GM21390 (cell line): Measurements from ENCODE around the gene CDC42EP4.

Experiments used
- ATAC-seq: cut with Tn5 transposase; IDR thresholded peaks from one replicate; pipeline ENCODE4 v1.9.1; 2021; ENCODE audit not compliant: unreplicated experiment

Gene CDC42EP4

DNA sequence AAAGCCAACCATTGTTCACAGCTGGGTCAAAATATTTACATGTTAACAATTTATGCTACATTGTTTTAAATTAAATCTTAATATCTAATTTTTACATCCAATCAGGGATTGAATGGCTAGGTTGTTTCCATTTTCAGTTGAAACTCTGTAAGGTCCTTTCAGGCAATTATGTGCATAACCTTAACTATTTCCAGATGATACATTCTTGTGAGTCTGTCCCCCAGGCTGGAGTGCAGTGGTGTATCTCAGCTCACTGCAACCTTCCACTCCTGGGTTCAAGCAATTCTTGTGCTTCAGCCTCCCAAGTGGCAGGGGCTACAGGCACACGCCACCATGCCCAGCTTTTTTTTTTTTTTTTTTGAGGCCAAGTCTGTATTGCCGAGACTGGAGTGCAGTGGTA, 10.4 kb downstream of the CDC42EP4 start:
- no peak for ATAC-seq

DNA sequence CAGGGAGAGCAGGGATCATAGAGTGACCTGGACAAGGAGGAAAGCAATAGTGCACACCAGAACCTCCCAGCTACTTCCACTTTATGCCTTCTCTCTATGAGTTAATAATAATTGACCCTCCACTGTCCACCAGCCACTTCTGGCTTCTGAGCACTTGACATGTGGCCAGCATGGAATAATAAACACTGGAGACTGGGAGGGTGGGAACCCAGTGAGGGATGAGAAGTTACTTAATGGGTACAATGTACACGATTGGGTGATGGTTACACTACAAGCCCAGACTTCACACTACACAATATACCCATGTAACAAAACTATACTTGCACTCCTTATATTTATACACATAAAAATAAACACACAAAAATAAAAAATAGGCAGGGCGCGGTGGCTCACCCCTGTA, 11.4 kb downstream of the CDC42EP4 start:
- ATAC-seq: no peak

DNA sequence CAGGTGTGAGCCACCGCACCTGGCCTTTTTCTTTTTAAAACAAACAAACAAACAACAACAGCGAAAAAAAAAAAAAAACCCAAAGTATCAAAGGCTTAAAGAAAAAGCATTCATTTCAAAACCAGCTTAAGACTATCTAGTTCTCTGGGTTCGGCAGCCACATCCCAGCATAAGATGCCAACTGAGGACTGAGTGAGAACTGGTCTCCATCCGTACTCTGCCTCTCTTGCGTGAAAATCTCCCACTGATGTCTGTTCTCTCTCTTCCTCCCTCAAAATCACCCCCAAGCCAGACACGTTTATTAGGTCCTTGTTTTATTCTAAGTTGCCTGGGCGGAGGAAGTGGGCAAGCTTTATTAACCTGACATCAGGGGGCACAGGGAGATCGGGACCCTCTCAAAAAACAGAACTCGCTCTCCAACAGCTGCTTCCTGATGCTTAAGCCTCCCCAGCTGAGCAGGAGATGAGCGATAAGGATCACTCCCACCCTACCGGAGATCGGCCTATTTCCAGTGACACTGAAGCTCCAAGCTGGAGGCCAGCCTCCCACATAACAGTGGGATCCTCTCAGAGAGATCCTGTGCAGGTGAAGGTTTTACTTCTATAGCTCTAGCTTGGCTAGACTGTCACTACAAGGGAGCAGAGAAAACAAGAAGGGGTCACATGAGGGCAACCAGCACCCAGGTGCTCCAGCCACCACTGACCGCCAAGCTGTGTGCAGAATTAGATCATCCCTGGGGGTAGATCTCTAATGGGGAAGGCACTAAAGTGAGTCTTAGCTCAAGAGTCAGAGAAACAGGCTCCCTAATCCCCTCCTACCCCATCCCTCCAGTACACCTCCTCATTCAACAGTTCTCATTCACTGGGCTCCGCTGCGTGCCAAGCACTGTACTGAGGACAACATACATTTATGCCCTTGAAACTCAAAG, 13.6 kb downstream of the CDC42EP4 start:
- ATAC-seq: peak; percentile 71

DNA sequence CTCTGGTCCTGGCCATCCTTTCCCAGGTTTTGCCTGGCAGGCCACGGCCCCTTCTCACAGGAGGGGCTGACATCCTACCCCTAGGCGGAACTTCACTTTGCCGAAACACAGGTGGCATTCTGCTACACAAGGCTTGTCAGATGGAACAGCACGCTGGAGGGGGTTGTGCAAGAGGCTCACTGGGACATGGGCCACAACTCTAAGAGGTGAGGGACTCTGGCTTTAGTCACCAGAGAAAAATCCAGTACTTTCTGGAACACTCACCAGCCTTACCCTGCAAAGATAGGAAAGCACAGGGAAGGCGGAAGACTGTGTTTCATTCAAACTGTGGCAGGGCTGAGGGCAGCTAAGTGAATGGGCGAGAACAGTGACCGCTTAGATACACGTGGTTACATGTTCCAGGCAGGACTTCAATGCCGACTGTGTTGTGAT, 18.3 kb downstream of the CDC42EP4 start:
- no peak for ATAC-seq

DNA sequence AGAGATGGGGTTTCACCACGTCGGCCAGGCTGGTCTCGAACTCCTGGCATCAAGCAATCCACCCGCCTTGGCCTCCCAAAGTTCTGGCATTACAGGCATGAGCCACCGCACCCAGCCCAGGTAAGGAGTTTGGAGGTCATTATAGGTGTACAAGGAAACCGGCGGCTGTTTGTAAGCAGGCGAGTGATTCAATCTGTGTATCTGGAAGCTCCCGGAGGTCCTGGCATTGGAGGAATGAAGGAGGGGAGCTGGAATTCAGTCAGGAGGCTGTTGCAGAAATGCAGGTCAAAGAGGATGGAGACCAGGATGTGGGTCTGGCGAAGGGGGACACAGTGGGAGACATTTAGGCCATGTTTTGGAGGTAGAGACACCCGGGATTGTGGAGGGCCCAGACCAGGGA, 18.8 kb downstream of the CDC42EP4 start:
- no peak for ATAC-seq

DNA sequence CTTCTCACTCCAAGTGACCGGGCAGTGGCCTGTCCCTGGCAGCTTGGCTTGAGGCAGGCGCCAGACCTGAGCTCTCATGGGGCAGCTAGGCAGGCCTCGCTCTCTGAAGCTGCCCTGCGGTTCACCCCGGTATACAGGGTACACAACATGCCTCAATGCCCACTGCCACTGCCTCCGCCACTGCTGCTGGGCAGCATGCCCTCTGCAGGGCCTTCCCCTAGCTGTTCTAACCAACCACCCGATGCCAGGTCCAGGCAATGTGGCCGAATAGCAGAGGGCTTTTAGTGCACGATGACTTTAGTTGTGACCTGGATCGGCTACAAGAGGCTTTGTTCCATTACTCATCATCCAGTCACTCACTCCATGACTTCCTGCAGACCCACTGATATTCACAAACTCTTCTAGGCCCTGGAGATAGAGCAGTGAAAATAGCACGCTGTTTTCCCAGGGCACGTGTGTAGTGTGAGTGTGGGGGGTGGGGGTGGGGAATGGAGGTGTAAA, 19.7 kb downstream of the CDC42EP4 start:
- no peak for ATAC-seq

DNA sequence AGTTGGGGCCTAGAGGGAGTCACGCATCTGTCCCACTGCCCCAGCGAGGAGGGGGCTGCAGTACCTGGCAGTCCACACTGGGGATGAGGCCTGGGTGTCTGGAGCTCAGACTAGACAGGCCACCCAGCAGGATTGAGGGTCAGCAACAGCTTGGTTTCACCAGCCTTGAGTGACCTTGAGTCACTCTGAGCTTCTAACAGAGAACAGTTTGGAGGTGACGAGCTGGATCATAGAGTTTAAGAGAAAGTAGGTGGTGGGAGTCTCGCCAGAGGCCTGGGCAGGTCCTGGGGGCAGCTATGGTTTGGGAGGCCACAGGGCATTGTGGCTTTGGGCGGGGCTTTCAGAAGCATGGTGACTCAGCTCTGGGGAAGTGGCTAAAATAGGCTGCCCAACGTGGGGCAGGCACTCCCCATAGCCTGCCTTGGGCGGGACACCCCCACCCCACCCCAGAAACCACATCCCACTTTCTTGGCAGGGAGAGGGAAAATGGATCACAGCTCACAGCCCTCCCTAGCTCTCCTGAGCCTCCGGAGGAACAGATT, 20.5 kb downstream of the CDC42EP4 start:
- peak; percentile 84 for ATAC-seq

DNA sequence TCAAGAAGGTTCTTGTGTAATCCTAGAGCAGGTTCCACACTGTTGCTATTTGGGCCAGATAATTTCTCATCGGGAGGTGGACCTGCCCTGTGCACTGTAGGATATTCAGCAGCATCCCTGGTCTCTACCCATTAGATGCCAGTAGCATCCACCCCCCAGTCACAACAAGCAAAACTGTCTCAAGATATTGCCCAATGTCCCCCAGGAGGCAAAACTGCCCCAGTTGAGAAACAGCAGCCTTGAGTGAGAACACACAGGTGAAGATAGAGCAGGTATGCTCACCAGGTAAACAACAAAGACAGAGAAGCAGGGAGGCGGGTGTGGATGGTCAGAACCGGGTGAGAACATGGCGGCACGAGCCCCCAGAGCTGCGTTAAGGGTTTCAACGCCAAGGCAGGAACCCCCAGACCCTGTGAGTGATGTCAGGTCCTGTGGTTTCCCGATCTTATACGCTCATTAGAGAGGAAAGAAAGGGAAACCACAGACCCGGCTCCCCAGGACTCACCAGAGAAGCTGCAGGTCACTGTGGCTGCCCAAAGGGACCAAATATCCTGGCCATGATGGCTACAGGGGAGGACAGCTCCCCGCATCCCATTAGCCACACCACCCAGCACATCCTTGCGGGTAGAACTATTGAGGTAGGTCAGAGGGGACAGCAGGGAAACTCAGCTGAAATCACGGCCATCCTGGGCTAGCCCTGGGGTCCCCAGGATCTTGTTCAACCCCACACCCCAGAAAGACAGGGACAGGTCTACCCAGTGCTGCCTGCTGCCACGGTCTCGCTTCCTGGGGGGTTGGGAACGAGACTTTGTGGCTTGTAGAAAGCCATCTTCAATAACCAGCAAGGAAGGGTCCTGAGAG, 21.2 kb downstream of the CDC42EP4 start:
- peak; percentile 53 for ATAC-seq

DNA sequence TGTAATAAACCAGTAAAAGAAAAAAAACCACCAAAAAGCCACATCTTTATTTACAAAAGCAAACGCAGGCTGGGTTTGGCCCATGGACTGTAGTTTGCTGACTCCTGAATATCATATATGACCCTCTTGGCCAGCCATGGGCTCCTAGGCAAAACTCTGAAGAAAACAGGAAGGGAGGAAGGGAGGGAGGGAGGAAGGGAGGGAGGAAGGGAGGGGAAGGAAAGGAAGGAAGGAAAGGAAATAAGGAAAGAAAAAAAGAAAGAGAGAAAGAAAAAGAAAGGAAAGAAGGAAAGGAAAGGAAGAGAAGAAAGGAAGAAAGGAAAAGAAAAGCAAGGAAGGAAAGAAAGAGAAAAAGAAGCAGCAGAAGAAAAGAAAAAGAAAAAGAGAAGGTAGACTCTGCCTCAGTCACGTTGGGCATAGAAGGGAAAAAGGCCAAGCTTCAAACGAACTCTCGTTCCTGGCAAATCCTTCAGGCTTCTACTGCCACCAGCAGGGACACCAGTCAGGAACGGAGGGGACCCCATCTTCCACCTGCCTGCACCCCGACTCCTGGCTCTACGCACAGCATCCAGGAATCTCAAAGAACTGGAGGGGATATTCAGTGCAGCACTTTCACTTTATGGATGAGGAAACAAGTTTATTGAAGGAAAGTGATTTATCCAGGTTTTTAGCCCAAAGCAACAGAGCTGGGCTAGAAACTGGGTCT, 22.1 kb downstream of the CDC42EP4 start:
- no peak for ATAC-seq

DNA sequence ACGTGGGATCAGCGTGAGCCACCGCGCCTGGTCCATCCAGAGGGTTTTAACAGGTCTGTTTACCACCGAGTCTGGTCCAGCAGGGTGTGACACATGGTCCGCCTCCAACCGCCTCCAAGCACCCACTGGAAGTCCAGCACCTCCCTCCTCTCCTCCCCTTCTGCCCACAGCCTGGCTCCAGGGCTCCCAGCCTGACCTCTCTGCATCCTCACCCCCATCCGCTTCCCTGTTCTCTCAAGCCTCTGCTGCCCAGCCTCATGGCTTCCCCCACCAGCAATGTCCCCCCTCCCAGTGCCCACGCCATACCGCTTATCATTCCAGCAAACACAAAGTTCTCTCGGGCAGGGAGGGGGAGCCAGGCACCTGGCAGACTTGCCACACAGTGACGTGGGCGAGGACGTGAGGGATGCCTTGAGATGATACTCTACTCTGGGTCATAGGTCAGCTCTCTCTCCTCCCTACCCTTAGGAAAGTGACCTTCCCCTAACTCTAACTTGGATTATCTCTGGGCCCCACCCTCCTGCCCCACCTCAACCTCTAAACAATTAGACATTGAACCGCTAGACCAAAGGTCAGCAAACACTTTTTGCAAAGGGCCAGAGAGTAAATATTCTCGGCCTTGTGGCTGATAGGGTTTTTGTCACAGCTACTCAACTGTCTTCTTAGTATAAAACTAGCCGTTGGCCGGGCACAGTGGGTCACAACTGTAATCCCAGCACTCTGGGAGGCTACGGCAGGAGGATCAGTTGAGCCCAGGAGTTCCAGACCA, 23.1 kb downstream of the CDC42EP4 start:
- ATAC-seq: no peak

DNA sequence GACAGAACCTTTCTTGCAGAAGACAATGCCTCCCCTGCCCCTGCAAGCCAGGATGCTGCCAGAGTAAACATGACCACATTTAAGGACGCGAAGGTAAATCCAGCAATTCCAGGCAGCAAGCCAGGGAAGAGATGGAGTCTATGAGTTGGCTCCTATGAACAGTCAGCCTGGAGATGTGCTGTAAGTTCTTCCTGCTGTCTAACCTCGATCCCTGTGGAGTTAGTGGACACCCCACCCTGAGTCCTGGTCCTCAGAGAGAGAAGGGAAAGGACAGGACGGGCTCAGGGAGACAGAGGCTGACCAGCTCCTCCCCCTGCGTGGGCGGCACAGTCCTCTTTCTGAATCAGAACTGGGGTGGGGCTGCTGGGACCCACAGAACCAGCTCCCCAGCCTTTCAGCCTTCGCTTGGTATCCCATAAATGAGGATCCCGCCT, 24.9 kb downstream of the CDC42EP4 start:
- no peak for ATAC-seq

DNA sequence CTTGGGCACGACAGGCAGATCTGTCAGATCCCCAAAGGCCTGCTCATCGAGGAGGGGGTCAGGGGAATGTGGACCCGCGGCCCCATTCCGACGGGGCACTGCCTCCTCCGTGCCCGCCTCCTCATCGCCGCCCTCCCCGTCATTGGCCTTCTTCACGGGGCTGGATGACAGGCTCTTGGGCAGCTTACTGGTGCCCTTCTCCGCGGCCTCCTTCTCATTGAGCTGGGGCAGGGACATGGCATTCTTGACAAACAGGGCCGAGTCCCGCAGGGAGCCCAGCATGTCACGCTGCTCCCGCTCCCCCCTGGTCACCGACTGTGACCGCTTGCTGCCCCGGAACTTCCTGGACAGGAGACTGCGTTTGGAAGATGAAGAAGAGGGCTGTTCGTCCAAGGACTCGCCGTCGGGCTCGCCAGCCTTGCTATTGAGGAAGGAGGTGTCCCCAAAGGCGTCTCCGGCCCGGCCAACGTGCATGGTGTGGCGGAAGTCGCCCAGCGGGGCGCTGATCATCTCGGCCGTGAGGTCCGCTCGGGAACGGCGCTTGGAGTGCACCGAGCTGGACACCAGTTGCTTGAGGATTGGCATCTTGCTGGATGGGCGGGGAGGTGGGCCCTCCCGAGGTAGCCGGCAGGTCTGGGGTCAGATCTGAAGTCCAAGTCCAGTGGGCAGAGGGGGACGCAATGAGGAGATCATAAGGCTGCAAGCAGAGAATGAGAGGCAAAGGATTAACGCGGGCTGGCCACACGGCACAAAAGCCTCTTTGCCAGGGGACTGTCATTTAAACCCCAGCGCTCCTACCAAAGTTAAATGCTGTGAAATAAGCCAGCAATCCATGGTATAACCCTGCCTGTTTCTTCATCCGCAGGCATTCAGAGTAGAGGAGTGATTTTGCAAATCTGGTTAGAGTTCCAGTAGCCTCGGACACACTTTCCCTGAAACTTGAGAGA, 25.6 kb downstream of the CDC42EP4 start:
- ATAC-seq: no peak

DNA sequence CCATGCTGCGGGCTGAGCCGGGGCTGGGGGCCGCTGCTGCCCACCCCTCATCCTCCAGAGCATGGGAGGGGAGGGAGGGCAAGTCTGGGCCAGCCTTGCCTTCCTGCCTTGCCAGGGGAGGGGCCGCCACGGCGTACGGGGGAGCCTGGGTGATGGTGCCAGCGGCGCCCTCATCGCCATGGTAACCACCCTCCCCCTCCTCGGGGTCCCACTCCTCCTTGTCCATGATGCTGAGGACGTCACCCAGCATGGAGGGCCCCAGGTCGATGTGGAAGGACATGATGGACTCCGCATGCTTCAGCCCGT, 26.2 kb downstream of the CDC42EP4 start:
- no peak for ATAC-seq

DNA sequence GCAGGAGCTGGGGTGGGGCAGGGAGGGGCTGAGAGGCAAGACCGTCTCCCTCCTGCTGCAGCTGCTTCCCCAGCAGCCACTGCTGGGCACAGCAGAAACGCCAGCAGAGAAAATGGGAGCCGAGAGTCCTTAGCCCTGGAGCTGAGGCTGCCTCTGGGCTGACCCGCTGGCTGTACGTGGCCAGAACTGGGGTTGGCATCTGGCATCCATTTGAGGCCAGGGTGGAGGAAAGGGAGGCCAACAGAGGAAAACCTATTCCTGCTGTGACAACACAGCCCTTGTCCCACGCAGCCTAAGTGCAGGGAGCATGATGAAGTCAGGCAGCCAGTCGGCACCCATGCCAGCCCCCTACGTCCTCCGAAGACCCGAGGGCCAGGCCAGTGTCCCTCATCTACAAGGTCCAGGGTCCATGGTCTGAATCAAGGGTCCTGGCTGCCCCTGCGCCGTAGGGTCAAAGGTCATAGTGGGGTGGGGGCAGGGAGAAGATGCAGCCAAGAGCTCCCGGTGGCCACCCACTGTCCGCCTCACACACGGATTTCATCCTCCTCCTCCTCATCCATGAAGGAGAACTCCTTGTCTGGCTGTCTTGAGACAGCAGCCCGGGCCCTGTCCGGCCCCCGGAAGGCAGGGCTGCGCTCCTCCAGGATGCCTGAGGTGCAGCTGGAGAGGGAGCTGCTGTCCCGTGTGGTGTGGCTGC, 26.7 kb downstream of the CDC42EP4 start:
- ATAC-seq: no peak

DNA sequence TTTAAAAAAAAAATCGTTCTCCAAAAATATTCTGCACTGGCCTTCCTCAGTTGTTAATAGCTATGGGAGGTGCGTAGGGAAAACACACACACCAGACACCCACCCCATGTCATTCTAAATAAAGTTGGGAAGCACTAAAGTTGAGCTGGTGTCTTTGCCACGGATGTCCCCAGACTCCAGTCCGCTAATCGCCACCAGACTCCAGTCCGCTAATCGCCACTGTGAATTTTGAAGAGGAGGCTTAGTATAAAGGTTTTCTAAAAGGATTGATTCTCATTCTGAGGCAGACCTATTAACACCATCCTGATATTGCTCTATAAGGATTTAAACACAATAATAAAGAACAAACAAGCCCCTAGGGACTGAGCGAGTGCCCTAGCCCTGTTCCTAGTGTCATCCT, 27.4 kb downstream of the CDC42EP4 start:
- ATAC-seq: no peak

DNA sequence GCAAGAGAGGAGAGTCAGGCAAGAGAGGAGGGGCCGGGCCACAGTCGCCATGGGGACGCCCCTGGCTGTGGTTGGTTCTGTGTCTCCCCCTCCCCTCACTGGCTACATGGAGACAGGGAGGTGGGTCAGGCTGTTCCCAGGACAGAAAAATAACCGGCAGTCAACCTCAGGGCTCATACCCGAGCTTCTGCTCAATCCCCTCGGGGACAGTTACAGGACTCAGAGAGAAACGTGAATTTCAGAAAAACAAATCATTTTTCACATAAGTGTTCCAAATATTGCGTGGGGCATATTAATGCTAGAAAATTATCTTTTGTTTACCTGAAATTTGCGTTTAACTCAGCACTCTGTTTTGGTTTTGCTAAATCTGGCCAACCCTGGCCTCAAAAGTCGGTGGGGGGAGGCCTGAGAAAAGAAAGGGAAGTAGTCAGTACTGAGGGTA, 27.9 kb downstream of the CDC42EP4 start:
- no peak for ATAC-seq

DNA sequence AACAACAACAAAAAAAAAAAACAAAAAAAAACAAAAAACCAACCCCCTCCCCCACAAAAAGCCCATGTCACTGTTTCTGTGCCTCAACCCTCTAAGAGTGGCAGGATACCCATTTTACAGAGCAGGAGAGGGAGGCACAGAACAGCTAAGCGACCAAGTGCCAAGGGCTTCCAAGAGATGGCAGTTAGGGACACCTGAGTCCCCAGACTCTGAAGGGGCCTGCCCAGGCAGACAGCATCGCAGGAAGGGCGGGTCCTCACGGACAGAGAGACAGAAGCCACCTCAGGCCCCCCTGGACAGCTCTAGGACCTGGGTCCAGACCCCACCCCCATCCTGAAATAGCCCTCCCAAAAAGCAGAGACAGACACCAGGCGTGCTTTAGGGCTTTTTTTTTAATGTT, 28.6 kb downstream of the CDC42EP4 start:
- no peak for ATAC-seq

DNA sequence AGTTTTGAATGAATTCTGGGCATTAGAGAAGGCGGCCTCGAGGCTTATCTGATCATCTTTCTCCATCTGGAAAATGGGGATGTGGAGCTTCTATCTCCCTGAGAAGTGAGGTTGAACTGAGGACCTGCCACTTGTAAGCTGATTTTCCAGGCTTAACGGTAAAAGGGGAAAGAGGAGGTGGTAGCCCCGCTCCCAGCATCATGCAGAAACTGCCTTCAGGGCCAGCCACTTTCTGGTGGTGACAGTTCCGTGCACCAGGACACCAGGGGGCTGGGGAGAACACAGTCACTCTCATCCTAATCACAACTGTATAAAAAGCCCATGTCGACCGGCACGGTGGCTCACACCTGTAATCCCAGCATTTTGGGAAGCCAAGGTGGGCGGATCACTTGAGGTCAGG, 29.2 kb downstream of the CDC42EP4 start:
- ATAC-seq: no peak
